ENCODE measurements around the gene DLGAP3.

The DLGAP3 gene

DNA sequence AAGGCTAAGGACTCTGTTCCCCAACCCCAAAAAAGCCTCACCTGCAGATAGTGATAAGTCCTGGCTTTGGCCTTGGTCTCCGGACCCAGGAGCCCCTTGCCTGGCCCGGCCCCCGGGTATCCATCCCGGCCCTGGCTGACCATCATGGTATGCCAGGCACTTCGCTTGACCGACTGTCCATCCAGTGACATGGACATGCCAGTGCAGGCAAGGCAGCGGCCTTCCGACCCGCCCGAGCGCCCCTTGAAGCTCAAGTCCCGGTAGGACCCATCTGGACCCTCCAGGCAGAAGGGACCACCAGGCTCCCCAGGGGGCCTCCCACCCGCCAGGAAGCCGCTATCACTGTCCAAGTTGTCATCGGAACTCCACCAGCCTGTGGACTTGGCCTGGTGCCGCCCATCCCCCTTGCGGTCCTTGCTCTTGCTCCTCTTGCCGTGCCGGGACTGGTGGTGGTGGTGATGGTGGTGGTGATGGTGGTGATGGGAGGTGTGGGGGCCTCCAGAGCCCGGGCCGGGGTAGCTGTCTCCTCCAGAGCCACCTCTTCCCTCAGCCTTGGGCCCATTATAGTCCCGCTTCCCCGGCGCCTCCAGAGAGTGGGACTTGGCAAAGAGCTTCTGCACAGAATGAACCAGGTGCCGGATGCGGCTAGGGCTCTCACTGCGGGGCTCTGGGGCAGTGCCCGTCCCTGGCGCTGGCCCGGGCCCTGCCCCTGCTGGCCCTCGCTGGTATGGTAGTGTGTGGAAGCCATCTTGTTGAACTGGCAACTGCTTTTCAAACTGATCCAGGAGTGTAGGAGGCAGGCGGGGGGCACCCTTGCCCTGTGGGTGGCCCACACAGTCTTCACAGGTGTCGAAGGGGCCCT is 25.0 kb downstream of the DLGAP3 start:
- DNase-seq (ENCODE audit: low spot score) (no peak), FAIRE-seq (no peak)

- DNase-seq (ENCODE audit: low spot score) (no peak), FAIRE-seq (no peak)
Observed at GRCh38 chr1:34901919-34902318, 27.5 kb downstream of the DLGAP3 start.

DNA sequence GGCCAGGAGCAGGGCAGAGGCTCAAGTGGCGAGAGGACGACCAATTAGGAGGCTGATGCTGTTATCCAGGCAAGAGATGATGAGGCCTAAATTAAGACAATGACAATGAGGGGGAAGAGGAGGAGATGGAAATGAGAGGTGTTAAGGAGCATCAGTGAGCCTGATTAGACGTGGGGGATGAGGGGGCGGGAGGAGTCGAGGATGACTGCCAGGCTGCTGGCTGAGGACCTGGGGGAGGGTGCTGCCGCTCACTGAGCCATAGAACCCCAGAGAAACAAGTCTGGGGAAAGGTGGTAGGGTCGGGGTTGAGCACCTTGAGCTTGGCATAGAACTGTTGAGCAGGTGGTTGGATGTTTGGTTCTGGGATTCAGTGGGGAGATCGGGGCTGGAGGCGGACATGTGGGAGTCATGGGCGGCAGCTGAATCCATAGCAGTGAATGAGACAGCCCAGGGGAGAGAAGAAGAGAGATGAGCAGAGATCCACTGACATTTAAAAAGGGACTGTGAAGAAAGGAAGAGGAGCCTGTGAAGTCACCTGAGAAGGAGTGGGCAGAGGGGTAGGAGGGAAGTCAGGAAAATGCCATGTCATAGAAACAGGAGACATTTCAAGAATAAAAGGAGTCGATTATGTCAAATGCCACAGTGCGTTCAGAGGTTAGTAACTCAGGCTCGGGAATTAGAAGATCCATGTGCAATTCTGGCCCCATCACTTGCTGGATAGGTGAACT is 28.5 kb downstream of the DLGAP3 start:
- no peak for DNase-seq (ENCODE audit: low spot score)
- no peak for FAIRE-seq

- FAIRE-seq = no peak
- no peak for DNase-seq (ENCODE audit: low spot score)
Observed at GRCh38 chr1:34899906-34900305, 29.5 kb downstream of the DLGAP3 start.

- FAIRE-seq (no peak), DNase-seq (ENCODE audit: low spot score) (no peak)
Observed at GRCh38 chr1:34899471-34899870, 30.0 kb downstream of the DLGAP3 start.

DNA sequence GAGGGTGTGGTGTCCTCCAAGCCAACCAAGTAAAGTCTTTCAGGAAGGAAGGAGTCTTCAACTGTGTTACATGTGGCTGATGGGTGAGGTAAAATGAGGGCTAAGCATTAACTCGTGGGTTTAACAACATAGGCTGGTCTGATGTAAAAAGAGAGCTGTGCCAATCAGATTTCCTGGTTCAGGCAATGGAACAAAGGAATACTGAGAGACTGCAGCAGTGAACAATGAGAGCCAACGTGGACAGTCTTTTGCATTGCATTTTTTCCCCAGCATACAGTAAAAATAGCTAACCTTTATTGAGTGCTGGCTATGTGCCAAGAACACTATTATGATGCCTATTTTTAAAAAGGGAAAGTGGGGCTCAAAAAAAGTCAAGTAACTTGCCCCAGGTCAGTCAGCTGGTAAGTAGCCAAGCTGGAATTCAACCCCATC is 31.1 kb downstream of the DLGAP3 start:
- FAIRE-seq (no peak), DNase-seq (ENCODE audit: low spot score) (no peak)

GRCh38 chr1:34896612-34897011 is 32.8 kb downstream of the DLGAP3 start:
- DNase-seq (ENCODE audit: low spot score) (no peak), FAIRE-seq (no peak)

DNA sequence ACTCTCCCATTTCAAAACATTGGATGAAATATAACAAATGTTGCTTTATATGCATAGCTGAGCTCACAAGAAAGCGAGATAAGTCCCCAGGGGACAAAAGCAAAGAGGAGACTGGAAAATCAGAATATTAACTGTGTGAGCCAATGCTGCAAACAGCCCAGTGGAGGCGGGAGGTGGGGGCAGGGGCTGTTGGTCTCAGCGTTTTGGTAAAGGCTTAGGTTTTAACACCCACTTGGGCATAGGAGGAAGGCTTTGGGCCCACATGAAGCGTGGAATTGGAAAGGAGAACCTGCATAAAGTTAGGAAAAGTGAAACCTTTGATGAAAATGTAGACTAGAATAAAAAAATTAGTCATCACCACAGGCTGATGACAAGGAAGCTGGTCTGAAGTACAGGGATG is 39.7 kb downstream of the DLGAP3 start:
- DNase-seq (ENCODE audit: low spot score) = no peak
- FAIRE-seq = no peak

DNA sequence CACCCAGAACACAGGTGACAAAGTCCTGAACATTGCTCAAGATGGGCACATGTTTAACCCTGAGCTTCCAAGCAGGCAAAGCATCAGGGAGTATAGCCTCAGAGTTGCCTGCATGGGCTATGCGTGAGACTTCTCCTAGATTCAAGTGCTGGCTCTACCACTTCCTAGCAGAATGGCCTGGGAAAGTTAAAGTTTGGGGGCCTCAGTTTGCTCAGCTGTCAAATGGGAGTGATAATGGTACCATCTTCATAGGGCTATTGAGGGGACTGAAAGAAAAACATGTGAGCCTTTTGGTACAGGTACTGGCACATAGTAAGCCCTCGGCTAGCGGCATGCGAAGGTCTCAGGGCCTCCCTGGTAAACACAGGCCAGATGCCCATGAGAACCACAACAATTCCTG is 41.9 kb downstream of the DLGAP3 start:
- FAIRE-seq (no peak), DNase-seq (ENCODE audit: low spot score) (no peak)

- DNase-seq (ENCODE audit: low spot score) (peak; percentile 77), FAIRE-seq (no peak)
Observed at GRCh38 chr1:34885405-34886247, 43.8 kb downstream of the DLGAP3 start.

- FAIRE-seq (no peak), DNase-seq (ENCODE audit: low spot score) (peak; percentile 49)
Observed at GRCh38 chr1:34884961-34885360, 44.5 kb downstream of the DLGAP3 start.

DNA sequence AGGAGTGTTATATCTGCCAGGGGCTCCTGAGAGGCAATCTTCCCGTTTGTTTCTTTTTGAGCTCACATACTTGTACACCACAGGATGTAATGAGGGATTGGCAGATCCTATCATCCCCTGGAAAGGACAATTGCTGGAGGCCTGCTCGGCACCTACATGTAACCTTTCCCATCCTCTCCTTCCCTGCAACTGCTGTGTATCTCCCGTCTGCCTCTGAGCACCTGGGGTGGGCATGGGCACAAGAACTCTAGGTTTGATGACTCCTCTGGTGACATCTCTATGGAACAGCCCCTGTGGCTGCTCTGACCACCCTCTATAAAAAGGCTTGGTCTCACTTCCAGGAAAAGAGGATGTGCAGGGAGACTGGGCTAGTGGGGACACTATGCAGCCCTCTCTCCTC is 44.9 kb downstream of the DLGAP3 start:
- DNase-seq (ENCODE audit: low spot score) (no peak), FAIRE-seq (no peak)

DNA sequence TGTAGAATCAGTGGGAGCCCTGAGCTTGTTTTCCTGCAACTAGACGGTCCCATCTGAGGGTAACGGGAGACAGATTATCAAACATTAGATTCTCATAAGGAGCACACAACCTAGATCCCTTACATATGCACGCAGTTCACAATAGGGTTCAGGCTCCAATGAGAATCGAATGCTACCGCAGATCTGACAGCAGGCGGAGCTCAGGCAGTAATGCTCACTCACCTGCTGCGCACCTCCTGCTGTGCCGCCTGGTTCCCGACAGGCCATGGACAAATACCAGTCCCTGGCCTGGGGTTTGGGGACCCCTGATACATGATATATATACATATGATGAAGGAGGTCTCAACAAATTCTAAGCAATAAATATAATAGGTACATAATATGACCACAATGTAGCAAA is 50.2 kb downstream of the DLGAP3 start:
- DNase-seq (ENCODE audit: low spot score) = no peak
- no peak for FAIRE-seq

- FAIRE-seq = no peak
Observed at GRCh38 chr1:34876406-34876805, 53.0 kb downstream of the DLGAP3 start.

GRCh38 chr1:34874296-34874952 is 55.0 kb downstream of the DLGAP3 start:
- DNase-seq (ENCODE audit: low spot score) (no peak), FAIRE-seq (no peak)

More at GRCh38 chr1:34876406-34876805, 53.0 kb downstream of the DLGAP3 start:
- no peak for DNase-seq (ENCODE audit: low spot score)

- no peak for DNase-seq (ENCODE audit: low spot score)
- FAIRE-seq = no peak
Observed at GRCh38 chr1:34872133-34872503, 57.3 kb downstream of the DLGAP3 start.

GRCh38 chr1:34871443-34872132 is 57.9 kb downstream of the DLGAP3 start:
- FAIRE-seq = no peak
- DNase-seq (ENCODE audit: low spot score) = no peak

- FAIRE-seq (no peak), DNase-seq (ENCODE audit: low spot score) (no peak)
Observed at GRCh38 chr1:34870395-34870794, 59.1 kb downstream of the DLGAP3 start.

DNA sequence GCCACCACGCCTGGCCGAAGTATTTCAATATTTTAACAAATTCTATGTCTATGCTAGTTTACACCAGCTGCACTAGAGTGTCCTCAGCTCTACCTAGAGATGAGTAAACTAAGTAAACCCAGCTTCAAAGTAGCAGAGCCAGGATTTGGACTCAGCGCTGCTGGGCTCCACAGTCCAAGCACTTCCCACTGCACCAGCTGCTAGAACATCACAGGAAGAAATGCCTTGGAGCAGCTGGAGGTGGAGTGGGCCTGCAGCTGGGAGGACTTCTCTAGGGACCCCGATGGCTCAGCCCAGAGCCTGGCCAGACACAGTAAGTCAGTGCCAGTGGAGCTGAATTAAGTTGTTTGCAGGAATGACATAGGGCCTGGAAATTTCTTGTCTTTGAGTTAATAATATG is 59.7 kb downstream of the DLGAP3 start:
- no peak for FAIRE-seq

DNA sequence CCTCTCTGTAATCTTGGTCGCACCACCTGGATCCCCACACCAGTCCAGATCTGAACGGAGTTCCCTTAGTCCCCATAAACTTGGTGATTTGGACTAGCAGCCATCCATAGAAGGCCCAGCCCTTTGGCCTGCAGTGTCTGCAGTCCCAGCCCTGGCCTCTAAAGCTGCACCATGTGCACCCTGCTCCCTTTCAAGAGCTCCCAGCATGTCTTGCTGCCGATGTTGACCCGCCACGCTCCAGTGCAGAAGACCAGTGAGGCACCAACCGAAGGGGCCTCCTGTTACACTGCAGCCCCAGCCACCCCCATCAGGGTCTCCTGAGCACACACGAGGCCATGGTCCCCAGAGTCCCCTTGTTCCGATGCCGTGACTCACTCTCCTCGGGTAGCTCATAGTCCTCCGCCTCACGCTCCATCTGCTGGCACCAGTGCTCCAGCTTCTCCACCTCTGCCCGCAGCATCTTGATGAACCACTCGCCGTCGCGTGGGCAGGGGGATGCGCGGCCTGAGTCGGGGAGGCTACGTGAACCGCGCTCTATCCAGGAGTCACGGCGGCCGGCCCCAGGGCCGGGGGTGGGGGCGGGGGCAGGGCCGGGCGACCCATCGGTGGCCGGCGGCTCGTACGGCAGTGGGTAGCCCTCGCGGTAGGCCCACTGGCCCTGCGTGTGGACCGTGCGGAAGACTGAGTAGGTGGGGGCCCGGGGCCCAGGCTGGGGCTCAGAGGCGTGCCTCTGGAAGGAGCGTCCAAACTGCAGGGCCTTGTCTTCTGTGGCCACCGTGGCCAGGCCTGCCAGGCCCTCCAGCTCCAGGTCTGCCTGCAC is 61.0 kb downstream of the DLGAP3 start:
- DNase-seq (ENCODE audit: low spot score) (no peak), FAIRE-seq (no peak)

More for the DNA sequence above, 59.7 kb downstream of the DLGAP3 start:
- no peak for DNase-seq (ENCODE audit: low spot score)

Measured in urothelium cell line (cell line).